ENCODE measurements around the gene CEP63.
"Not testable (repeated sequence)": the region's sequence is repeated elsewhere in the genome, so short reads cannot be mapped to it uniquely, and the experiment has no call there.

CEP63 gene

DNA sequence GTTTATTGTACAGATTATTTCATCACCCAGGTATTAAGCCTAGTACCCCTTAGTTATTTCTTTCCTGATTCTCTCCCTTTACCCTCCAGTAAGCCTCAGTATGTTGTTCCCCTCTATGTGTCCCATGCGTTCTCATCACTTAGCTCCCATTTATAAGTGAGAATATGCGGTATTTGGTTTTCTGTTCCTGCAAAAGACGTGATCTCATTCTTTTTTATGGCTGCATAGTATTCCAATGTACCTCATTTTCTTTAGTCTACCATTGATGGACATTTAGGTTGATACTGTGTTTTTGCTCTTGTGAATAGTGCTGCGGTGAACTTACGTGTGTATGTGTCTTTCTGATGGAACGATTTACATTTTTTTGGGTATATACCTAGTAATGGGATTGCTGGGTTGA lies 36.7 kb downstream of the CEP63 start:
- no peak for DNase-seq

DNA sequence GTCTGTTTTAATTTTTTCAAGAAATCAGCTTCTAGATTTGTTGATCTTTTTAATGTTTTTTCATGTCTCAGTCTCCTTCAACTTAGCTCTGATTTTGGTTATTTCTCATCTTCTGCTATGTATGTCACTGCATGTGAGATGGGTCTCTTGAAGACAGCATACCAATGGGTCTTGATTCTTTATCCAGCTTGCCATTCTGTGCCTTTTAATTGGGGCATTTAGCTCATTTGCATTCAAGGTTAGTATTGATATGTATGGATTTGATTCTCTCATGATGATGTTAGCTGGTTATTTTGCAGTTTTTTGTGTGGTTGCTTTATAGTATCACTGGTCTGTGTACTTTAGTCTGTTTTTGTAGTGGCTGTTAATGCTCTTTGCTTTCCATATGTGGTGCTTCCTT lies 39.4 kb downstream of the CEP63 start:
- no peak for DNase-seq

DNA sequence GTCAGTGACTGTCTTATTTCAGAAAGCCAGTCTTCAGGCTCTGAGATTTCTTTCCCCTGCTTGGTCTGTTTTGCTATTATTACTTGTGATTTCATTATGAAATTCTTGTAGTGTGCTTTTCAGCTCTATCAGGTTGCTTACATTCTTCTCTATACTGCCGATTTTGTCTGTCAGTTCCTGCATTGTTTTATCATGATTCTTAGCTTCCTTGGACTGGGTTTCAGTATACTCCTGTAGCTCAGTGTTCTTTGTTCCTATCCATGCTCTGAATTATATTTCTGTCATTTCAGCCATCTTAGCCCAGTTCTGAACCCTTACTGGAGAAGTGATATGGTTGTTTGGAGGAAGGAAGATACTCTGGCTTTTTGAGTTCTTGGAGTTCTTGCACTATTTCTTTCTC lies 40.5 kb downstream of the CEP63 start:
- no peak for DNase-seq

DNA sequence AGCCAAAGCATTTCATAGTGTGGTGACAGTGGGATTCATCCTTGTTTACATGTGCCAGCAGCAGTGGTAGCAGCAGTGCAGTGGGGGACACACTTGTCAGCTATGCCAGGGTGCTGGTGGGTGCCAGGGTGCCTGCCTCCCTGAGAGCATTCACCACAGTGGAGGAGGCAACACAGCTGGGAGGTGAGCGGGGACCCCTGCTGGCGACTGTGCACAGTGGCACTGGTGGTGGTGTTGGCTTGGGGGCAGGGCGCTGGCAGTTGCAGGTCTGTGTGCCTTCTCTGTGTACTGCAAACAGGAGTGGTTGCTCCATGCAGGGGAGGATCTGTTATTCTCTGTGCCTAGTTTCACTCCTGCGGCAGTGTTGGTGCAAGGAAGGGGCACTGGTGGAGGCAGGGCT lies 41.2 kb downstream of the CEP63 start:
- DNase-seq: no peak

DNA sequence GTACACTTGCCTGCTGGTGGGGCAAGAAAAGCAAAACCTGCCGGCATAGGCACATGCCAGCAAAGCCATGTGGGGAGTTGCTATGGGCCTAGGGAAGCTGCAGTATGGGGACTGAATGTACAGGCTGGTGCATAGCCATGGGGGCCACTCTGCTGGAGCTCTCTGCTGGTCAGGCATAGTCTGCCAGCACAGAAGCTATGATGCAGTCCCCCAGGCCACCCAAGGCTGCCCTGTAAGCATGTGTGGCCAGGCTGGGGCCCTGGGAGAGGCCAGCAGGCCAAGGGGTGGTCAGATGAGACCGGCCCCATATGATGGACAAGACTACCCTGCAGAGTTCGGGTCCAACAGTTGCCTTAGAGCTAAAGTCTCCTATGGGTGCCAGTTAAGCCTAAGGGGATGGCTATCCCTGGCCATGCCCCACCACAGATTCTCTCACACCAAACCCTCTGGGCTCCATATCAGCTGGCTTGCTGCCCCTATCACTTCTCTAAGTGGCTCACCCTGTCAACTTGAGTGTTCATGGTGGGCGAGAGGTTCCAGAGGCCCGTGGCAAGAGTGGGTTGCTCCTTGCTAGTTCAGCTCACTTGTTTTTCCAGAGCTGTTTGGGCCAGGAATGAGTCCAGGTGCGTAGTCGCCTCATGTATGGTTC lies 41.8 kb downstream of the CEP63 start:
- no peak for DNase-seq

DNA sequence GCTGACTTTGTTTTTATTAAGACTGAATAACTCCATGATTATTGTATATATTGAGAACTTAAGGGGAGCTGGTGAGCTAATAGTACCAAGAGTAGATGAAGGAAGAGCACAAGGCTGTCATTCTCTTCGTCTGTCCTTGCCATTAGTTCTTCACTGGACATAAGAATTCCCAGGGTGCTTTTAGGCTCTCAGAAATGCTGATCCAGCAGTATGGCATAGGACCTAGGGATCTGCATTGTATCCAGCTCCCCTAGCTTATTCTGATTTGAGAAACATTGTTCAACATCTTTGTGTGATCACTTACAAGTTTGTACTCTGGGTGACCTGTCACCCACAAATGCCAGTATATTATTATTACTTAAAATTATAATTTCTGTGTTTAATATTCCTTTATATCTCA lies 47.6 kb downstream of the CEP63 start:
- no peak for DNase-seq

DNA sequence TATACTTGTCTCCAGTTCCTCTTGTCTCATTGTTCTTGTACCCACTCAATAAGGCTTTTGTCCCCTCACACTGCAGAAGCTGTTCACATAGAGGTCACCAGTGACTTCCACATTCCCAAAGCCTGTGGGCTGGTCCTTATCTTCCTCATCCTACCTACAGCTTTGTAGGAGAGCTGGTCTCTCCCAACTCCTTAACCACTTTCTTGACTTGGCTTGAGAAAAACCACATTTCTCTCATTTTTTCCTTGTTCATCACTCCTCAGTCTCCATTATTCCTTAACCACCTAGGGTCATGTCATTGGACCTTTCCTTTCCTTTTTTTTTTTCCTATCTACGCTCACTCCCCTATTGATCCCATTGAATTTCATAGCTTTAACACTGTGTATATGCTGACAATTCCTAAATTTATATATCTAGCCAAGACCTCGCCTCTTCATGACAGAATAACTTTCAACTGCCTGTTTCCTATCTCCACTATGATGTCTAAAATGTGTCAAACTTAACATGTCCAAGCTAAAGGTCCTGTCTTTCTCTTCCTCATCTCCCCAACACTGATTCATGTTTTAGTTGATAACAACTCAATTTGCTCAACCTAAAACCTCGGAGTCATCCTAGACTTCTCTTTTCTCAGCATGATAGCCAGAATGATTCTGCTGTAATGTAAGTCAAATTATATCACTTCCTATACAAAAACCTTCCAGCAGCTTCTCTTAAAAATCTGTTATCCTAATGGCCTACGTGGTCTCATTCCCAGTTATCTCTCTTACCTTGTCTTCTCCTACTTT lies 49.5 kb downstream of the CEP63 start:
- DNase-seq: no peak

DNA sequence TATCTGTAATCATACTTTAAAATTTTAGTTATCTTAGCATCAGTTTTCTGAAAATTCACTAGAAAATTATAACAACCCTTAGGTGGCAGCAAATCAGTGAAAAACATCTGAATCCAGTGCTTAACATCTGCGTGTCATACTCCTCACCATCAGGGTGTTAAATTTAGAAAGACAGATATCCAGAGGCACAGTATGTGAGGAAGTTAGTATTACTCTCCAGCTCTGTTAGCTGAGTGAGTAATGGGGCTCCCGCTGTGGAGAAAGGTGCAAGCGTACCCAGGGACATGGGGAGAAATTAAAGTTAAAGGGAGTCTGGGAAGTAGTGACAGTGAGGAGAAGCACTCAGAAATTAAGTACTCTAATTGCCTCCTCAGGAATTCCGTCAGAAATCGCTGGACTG lies 50.9 kb downstream of the CEP63 start:
- no peak for DNase-seq

DNA sequence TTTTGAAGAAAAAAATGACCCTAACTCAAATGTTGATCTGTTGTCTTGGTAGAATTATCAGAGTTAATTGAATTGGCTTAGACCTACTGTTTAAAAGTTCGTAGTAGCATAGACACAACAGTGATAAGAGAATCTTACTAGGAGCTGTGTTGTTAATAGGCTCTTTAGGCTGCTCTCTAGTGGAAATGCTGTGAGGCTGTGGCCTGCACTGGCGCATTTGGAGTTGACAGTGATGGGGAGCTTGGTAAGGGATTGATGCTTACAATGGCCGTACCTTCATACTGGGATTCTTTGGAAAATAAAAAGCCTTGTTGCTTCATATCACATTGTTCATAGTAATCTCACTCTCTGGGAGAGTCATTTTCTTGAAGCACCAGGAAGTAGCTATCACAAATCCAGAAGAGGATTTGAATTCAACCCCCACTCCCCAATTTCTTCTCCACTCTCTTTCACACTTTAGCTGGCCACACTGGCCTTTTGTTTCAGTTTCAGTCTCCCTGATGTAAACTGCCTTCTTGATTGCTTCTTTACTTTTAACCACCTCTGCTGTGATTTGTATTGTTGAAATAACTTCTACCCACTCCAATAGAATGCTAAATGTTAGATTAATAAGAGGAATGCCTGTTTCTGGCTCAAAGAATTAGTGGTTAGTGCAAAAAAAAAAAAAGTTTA lies 56.6 kb downstream of the CEP63 start:
- no peak for DNase-seq

DNA sequence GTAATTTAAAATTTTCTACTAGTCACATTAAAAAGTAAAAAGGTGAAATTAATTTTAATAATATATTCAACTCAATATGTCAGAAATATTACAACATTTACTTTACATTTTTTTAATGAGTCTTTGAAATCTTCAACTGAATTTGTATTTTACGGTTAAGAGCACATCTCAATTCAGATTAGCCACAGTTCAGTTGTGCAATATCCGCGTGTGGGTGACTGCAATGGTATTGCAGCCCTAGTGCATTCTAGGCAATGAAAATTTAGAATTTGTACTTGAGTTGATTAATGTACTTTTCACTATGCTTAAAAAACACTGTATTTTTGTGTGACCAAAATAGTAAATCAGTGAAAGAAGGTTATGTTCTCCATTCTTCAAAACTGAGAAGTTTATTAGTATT lies 57.3 kb downstream of the CEP63 start:
- DNase-seq: no peak

DNA sequence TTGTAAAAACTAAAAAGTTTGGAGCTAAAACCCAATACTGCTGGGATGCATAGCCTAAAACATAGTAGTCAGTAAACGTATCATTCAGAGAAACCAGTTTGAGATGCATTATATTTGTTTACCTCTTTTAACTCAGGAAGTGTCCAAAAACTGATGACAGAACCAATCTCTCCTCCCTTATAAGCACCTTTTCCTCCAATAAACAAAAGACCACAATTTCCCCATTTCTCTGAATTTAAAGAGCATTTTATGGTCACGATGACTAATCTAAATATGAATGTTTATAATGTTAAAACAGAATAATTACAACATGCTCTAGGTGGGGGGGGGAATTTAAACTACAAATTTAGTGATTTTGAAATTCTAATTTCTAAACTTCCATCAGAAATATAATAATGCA lies 58.5 kb downstream of the CEP63 start:
- DNase-seq: no peak

DNA sequence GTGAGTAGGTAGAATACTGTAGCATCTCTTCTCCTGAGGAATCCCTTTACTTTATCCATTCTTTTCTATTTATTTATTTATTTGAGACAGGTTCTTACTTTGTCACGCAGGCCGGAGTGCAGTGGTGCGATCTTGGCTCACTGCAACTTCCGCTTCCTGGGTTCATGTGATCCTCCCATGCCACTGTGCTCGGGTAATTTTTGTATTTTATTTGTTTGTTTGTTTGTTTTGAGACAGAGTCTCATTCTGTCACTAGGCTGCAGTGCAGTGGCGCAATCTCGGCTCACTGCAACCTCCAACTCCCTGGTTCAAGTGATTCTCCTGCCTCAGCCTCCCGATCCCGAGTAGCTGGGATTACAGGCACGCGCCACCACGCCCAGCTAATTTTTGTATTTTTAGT lies 58.9 kb downstream of the CEP63 start:
- not testable (repeated sequence) for DNase-seq

DNA sequence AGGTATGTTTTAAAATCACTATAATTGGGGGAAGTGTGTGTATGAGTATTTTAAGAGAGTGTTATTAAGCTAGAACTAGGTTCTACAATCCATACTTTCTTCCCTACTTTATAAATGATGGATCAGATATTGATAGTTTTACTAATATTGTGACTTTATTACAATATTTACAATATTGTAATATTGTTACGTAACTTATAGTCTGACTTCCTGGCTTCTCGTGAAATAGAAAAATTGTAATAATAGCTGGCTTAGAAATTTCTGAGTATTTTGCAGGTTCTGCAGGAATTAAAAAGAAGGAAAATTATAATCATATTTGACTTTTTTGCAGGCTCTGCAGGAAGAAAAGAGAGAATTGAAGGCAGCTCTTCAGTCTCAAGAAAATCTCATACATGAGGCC lies 60.0 kb downstream of the CEP63 start:
- DNase-seq: no peak

DNA sequence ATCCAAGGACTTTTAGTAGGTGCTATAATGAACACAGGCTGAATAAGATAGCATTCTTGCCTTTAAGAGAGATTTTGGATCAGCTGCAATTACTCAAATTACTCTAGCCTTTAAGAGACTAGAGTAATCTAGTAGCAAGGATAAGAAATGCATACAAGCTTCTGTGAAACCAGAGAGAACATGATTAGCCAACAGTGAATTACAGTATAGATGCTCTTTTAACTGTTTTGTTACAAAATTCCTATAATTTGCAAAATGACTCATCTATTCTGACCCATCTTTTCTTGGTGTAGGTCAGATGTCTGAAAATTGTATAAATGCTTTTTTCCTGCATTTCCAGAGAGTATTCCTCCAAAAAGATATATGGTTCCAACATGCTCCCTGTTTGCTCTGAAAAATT lies 66.9 kb downstream of the CEP63 start:
- DNase-seq: no peak

DNA sequence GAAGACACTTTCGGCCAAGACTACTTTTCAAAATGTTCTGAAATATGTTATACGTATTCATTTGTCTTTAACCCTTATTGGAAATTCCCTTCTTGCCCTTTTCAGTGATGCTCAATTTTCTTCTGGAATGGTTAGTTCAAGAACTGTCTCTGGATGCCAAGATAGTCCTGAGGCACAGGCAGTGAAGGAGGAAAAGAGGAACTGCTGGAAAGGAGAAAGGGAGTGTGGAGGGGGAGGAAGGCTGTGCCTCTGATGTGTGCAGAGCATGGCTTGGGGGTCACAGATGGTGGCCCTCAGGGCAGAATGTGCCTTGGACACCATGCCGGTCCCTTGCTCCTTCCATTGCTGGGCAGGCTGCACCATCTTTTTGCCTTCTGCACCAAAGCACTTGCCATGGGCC lies 73.7 kb downstream of the CEP63 start:
- no peak for DNase-seq

DNA sequence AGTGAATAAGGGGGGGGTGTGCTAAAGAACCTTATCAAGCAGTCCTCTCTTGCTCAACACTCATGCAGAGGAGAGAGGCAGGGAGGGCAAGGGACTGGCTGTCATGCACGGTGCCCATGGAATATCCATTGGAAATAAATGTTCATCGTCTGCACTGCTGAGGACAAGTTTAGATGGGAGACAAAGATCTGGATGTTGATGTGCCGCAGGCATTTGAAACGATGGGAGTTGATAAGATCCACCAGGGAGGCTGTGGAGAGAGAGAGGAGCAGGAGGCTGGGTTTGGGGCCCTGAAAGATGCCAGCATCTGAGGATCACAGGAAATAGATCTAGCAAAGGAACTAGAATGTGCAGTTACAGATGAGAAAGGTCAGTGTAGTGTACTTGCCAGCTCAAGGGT lies 76.2 kb downstream of the CEP63 start:
- DNase-seq: no peak

DNA sequence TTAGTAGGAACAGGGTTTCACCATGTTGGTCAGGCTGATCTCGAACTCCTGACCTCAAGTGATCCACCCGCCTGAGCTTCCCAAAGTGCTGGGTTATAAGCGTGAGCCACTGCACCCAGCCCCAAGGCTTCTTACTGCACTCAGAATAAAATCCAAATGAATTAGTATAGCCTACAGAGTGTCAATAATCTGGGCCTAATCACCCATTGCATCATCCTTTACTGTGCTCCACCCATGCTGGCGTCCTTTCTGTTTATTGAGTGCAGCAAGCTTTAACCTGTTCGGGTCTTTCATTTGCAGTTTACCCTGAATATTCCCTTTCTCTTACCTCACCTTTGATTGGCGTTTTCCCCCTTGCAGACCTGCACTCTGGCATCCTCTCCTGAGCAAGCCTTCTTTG lies 77.7 kb downstream of the CEP63 start:
- DNase-seq: no peak

DNA sequence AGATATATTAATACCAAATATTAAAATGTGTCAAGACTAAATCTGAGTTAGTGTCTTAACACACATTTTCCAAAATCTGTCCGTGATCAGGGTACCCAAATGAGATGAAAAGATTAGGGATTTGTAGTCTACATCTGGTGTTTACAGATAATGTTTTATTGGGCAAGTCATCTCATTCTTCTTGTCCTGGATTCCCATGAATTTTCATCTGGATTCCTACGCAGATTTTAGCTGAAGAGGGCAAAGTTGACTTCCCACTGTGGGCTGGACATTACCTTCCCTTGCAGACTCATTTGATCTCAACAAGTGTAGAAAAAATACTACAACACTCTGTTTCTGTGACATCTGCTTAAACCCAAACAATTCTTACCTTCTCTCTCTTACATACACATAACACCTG lies 79.1 kb downstream of the CEP63 start:
- DNase-seq: no peak

DNA sequence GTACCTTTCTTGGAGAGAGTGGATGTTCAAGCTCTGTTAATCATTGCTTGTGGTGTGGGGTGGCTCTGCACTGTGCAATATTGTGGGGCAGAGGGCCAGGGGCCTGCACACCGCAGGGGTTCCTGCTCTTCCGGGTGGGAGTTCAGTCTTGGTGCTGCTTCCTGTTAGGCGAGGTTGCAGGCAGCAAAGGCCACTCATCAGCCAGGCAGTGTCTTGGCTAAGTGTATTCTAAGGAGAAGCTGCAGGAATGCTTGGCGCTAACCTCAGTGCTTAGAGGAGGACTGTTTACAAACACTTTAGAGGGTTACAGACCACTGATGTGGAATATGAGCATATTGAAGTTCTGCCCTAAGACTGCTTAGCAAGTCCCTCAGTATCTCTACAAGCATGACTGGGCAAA lies 81.7 kb downstream of the CEP63 start:
- peak; percentile 35 for DNase-seq

DNA sequence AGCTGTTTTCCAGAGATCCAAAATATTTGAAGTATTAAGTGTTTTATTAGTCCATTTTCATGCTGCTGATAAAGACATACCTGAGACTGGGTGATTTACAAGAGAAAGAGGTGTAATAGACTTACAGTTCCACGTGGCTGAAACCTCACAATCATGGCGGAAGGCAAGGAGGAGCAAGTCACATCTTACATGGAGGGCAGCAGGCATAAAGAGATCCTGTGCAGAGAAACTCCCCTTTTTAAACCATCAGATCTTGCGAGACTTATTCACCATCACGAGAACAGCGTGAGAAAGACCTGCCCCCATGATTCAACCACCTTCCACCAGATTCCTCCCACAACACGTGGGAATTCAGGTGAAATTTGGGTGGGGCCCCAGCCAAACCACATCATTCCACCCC lies 82.9 kb downstream of the CEP63 start:
- no peak for DNase-seq

DNA sequence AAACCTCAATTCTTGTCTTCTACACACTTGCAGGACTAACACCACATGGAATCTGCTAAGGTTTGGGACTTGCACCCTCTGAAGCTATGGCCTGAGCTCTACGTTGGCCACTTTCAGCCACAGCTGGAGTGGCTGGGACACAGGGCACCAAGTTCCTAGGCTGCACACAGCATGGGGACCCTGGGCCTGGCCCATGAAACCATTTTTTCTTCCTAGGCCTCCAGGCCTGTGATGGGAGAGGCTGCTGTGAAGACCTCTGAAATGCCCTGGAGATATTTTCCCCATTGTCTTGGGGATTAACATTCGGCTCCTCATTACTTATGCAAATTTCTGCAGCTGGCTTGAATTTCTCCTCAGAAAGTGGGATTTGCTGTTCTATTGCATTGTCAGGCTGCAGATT lies 84.0 kb downstream of the CEP63 start:
- DNase-seq: not testable (repeated sequence)

DNA sequence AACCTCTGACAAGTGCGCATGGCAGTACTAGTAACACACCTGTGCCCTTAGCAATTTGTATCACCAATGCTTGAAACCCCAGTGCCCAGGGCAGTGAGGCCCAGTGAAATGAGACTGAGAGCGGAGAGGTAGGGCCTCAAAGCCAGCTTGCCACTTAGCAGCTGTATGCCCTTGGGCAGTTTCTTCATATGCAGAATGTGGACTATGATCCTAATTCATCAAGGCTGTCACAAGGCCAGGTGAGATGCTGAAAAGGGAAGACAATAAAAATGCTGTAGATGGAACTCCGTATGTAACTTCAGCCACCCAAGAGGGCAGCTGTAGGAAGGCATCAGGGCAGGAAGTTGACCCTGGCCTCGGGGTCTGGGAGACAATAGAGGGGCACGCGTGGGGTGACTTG lies 90.6 kb downstream of the CEP63 start:
- no peak for DNase-seq

DNA sequence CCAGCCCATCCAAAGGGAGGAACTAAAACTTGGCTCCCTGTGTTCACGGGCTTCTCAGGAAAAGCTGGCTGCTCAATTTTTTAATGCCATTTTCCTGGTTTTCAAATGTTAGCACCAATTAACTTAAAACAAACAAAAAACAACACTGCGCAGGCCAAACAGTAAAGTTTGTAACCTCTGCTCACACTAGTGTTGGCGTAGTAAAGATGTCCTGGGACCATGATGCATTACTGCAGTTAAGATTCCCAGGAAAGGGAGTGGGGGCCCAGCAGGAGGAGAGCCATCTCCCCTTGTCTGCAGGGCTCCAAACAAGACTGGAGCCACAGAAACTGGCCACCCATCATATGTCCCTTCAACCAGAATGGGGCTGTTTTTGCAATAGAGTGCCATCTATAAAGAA lies 91.0 kb downstream of the CEP63 start:
- DNase-seq: no peak

DNA sequence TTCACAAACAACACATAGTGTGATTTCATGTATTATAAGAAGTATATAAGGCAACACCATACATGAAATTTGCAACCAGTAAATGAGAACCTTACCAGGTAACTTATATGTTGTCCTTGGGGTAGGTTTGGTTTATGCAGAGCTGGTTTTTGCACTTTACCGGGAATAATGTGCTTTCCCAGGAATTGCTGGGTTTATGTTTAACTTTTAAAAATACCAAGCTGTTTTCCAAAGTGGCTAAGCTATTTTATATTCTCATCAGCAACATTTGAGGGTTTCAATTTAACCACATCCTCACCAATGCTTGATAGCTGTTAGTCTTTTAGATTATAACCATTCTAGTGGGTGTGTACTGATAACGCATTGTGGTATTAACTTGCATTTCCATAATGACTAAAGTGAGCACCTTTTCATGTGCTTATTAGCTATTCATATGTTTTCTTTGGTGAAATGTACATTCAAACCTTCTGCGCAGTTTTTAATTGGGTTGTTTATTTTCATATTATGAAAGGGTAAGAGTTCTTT lies 93.3 kb downstream of the CEP63 start:
- no peak for DNase-seq
